Inferior parietal cortex (tissue), 1 donor: ENCODE measurements around the gene HHLA2.

Experiments used
- DNase-seq: peaks from one replicate; pipeline ENCODE4 v3.0.0-alpha.2; 2016; ENCODE audit errors: extremely low spot score

HHLA2 gene

DNA sequence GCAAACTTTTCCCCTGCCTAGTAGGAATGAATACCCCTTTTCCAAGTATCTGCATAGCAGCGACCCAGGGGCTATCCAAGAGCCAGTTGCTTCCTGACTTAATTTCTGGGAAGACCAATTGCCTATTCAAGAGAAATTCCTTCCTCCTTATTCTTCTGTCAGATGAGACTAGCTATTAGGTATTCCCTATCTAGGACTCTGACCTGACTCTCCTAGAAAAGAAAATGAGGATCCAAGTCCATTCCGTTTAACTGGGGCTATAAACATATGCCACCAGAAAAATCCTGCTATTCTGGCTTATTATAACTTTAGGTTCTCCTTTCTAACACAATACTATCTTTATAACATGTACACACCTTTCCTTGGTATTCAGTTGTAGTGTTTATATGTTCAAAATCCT, 1.7 kb downstream of the HHLA2 start:
- no peak for DNase-seq

DNA sequence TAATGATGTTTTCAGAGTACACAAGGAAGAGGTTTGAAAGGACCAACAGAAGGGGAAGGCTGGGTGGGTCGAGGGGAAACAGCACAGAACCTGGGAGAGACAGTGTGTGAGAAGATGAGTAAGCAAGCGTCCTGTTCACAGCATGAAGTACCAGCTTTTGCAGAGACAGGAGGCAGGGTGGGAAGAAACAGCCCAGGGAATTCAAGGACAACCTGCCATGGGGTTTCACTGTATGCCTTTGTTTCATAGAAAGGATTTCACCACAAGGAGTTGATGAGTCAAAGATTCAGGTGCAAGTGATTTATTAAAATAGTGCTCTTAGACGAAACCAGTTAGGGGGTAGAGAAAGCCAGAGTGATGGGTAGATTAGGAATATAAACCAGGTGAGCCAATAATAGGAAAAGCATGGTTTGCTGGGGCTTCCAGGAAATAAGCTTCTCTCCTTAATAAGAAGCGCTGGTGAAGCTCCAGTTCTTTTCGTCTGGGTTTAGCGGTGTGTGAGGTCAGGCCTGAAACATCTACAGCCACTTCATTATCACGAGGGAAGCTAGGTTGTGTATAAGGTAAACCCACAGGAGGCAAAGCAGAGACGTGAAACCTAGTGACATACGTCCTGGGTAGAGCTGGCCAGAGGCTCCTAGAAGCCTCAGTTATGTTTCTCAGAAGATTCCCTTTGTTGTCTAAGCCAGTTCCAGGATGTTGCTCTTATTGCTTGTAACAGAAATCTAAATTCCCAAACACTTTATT, 3.9 kb downstream of the HHLA2 start:
- DNase-seq = no peak

DNA sequence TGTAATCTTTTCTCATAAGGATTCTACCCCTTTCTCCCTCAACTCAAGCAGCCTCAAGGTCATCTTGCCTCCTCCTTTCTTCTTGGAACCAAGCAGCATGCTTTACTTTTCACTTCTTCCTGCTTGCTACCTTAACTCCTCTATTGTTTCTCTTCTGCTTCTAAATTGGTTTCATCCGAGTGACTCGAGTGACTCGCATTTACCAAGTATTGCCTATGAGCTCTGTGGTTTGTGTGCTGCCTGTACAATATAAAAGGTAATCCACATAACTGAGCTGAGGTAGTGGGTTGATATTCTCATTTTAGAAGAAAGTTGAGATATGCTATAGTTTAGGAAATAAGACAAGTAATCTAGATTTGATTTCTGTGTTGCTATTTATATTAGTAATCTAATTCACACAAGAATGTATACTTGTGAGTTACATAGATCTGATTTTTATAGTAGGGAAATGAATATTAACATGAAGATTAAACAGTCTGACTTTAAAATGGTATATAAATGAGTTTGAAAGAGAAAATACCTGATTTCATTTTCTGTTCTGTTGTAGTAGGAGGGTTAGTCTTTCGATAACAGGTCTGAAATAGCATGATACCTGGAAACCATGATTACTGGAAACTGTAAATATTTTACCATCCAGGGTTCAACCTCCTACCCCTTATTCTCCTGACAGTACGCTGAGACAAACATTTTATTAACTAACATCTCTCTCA, 5.5 kb downstream of the HHLA2 start:
- DNase-seq = no peak

DNA sequence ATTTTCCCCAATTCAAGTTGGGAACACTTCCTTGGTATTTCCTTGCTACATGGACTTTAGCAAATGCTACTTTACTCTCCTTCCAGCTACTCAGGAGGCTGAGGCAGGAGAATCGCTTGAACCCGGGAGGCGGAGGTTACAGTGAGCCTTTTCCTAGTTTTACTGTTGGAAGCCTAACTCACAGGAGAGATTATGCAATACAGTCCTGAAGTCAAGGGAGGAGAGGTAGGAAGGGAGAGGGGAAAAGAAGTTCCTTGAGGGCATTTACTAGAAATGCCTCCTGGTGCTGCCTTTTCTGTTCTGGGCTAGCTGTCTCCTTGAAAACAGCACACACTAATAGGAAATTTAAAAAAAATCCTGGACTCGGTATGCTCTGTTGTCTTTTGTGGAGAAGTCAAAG, 6.2 kb downstream of the HHLA2 start:
- DNase-seq = no peak

DNA sequence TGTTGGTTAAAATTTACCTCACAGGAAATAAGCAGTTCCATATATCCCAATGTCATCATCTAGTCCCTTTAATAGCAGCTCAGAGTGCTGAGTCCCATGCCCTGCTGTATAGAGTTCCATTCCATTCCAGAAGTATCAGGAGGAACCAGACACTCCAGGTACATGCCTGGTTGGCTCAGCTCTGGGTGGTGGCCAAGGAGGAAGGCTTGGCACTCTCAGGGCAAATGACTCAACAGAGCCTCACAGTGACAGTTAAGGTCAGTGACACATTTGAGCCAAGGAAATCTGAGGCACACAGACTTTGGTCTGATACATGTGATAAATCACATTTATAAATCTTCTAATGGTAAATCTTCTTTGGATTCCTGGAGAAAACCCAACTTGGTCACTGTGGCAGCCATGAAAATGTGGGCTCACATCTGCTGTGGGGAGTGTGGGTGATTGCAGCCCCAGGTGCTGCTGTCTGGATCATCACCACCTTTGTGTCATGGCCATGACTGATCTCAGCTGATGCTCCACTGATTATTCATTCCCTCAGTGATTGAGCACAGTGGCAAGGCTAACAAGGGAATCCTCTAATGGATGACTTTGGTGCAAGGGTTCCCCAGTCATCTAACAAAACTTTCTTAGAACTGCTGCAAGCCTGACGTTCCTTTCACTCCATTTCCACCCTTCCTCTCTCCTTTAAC, 9.3 kb downstream of the HHLA2 start:
- DNase-seq = no peak

DNA sequence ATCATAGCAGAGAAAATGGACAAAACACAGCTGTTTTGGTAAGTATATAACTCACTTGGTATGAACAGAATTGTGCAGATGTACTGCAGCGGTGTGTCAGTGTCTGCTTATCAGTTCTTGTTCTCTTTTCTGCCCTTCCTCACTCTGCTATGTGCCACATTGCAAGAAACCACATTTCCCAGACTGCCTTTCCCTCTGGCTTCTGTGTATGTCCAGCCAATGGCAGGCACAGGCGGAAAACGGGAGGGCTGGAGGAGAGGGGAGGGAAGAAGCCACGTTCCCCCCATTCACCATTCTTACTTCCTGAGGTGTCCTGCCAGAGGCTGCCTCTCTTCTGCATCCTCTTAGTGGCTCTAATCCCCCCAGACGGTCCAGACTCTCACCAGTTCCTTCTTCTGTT, 15.4 kb downstream of the HHLA2 start:
- no peak for DNase-seq

DNA sequence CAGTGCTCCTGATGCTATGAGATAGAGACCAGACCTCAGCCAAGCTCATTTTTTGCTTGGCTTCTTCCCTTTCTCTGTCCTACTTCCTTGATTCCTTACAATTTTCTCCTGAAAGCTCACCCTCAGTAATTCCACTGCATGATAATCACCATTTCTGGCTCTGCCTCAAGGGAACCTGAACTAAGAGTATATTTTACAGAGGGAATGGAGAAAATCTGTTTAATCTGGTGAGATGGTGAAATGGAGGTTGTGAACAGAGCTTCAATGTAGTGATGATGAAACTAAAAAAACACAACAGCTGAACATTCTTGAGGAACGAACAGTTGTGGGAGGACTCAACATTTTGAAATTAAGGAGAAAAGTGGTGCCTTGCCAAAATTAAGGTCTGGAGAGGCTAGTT, 16.3 kb downstream of the HHLA2 start:
- no peak for DNase-seq

DNA sequence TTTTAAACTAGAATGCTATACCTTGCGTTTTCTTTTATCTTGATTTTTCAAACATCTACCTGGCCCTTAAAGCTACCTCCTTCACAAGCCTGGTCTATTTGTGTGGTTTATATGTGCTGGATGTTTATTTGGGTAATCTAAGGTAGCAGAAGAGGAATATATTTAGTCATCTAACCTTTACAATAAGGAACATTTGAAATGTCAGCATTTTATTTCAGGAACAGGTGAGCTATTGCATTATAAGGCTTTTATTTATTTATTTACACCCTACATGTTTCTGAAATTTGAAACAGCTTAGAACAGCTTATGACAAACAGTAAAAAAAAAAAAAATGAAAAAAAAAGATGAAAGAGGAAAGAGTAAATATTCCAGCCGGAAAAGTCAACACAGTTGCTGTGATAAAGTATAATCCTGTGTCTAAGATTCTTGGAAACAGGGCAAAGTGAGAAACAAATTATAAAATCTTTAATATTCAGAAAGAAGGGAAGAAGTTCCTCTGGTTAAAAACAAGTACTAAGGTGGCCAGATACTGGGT, 19.5 kb downstream of the HHLA2 start:
- no peak for DNase-seq

DNA sequence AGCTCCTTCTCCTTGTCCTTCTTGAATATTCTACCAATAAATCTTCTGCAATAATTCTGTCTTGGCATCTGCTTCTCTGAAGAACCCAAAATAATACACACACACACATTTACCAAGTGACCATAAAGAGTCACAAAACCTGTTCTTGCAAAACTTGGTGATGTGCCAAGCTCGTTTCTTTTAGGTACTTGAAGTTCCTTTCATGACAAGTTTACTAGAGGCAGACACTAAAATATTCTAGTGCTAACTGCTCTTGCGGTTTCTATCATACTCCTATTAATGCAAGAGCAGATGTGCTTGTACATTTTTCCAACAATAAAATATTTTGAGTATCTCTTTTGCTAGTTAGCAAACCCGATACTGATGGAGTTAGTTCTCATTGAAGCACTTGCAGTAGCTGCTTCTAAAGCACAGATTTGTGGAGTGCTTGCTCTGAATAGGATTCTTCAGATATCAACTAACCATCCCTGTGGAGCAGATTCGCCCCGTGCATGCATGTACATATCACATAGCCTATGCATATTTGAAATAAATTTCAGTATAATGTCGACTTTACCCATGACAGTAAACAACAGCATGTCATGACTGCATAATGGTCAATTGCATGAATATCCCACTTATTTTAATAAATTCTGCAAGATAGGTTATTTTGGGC, 23.2 kb downstream of the HHLA2 start:
- peak; percentile 24 for DNase-seq

DNA sequence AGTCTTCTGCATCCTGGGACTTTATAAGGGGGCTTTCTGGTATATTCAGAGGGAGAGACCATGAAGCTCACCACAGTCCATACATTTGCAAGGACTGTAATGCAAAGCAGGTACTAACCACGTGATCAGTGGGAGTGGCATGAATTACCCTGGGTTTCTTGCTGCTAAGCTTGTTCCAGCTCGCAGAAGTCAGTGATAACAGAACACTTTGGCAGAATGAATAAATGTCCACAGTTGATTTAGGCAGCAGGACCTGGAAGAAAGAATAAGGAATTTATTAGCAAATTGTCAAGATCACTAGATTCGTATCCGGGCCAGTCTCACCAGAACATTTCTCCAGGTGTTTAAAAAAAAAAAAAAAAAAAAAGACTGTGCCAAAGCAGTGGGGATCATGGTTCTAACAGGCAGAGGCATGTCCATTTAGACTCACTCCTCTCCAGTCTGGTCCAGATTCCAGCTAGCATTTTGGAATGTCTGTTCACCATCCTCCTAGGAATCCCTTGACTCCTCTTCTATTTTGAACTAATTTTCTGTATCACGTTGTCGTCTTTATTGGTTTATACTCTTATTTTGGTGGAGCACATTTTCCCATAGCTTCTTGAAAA, 24.5 kb downstream of the HHLA2 start:
- no peak for DNase-seq

DNA sequence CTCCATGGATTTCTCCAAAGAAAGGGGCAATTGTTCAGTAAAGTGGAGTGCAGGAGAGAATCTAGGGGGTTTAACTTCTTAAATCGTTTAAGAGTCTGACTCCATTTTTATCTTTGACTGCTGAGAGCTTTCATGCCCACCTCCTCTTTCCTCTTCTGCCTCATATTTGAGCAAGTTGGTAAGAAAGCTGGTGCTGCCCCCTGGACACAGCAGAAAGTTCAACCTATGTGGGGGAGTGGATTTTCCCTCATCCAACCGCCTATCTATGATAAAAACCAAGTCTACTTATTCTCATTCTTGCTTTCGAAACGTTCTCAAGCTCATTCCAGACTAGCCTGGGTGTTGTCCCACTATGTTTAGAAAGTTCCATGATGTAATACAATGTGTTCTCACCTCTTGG, 26.0 kb downstream of the HHLA2 start:
- no peak for DNase-seq

DNA sequence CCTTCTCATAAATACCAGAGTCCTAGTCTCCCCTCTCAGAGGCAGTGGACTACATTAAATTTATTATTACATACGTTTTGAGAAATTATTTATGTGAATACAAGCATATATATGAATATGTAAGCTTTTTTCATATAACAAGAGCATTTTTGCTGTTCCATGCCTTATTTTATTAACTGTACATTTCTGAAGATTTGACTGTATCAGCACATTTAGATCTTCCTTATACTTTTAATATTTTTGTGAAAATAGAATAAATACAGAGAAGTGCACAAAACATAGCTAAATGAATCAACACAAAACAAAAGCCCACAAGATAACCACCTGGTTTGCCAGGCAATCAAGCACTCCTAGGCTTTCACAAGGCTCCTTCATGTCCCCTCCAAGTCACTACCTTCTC, 27.8 kb downstream of the HHLA2 start:
- DNase-seq = no peak

DNA sequence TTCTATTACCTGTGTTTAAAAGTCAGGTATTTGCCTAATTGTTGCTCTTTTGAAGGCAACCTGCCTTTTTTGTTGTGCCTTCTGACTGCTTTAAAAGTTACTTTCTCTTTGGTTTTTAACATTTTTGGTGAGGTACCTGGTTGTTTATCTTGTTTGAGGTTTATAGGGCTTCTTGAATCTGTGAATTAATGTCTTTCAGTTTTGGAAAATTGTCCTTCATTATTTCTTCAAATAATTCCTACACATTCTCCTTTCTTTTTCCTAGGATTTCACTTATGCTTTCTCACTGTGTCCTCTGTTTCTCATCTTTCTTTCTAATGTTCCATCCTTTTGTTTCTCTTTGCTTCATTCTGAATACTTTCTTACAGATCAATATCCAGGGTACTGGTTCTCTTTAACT, 30.8 kb downstream of the HHLA2 start:
- DNase-seq = no peak

DNA sequence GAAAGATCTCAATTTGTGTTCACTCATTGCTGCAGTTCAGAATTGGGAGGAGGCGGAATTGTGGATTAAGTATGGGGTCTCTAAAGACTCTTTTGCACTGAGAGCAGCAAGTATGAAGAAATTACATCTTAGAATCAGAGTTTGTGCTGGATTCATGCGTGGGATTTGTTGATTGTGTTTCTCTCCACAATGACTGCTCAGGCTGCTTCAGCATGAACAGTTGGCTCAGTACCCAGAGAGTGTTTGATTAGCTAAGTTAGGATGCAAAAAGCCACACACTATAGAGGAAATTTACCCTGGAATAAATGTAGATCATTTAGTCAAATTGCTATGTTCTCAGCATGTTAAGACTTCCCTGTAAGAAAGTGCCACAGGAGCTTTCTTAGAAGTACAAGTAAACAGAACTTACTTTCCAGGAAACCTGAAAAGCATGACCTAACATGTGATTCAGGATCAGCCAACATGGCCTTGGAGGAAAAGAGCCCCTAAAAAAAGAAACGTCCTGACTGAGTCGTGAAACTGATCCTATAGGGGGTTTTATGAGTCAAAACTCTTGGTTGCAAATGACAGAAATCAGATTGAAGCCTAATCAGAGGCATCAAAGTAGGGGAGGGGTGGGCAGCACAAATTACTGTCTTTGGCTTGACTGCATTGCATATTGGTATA, 32.6 kb downstream of the HHLA2 start:
- no peak for DNase-seq

DNA sequence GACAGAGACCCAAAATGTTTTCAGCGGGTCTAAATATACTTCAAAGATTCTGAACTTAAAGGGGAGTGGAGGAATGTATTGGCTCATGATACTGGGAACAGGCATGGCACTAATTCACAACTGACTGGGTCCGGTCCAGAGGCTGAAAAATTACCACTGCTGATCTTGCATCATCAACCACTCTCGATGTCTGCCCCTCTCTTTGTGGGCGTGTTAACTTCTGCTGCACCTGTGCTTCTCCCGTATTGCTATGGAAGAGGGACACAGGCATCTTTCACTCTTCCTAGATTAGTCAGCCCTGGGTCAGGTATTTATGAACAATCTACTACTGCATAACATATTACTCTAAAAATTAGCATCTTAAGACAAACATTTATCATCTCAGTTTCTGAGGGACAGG, 33.2 kb downstream of the HHLA2 start:
- no peak for DNase-seq

DNA sequence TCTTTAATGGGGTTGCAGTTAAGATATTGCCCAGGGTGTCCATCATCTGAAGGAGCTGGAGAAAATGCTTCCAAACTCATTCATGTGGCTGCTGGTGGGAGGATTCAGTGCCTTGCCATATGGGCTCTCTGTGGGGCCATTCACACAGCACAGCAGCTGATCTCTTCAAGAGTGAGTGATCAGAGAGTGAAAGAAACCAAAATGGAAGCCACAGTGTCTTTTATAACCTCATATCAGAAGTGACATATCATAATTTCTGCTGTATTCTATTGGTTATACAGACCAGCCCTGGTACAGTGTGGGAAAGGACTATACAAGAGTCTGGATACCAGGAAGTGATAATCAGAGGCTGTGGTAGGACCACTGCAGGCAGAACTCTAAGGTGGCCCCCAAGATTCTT, 33.6 kb downstream of the HHLA2 start:
- DNase-seq = no peak

DNA sequence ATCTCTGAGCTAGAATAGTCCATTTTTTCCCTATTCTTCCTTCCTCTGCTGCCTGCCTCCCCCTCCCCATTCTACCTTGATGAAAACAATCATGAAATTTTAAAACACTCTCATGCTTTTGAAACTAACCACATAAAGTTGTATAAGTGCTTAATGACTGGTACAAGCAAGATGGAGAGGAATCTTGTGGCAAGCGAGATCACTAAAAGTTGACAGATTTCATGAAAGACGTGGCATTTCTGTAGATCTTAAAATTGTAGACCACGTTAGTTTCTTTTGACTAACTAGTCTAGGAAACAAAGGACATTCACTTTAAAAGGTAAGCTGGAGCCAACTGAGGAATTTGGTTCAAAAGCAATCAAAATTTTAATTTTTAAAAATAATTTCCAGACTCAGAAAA, 35.4 kb downstream of the HHLA2 start:
- DNase-seq = no peak

DNA sequence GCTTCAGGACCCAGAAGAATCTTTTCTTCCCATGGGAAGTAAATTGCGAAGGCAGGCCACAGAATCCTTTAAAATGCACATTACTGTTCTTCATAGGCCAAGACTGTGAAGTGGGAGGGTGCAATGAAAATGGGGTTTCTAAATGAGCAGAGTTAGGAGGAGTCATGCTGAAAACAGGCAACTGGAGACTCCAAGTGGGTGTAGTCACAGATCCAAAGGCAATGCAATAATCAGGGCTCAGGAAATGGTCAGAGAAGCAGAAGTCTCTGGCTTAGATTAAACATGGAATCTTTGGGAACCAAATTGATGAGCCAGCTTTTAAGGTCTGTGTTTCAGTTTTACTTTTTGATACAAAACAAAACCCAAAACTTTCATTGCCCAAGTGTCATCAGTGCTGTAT, 37.6 kb downstream of the HHLA2 start:
- no peak for DNase-seq

DNA sequence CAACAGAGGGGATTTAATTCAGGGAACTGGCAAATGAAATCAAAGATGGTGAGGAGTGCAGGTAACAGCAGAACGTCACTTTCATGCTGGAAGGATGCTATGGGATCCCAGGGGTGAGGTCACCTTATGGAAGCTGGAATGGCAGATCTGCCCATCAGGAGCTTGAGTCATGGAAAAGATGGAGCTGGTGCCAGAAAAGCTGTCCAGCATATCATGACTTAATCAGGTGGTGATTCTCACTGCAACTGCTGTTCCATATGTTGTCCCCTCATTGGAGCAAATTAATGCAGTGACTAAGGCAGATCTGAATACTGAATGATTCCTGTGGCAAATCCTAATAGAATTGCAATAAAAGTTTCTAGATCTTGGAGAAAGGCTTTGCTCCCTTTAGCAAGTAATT, 38.4 kb downstream of the HHLA2 start:
- DNase-seq = no peak

DNA sequence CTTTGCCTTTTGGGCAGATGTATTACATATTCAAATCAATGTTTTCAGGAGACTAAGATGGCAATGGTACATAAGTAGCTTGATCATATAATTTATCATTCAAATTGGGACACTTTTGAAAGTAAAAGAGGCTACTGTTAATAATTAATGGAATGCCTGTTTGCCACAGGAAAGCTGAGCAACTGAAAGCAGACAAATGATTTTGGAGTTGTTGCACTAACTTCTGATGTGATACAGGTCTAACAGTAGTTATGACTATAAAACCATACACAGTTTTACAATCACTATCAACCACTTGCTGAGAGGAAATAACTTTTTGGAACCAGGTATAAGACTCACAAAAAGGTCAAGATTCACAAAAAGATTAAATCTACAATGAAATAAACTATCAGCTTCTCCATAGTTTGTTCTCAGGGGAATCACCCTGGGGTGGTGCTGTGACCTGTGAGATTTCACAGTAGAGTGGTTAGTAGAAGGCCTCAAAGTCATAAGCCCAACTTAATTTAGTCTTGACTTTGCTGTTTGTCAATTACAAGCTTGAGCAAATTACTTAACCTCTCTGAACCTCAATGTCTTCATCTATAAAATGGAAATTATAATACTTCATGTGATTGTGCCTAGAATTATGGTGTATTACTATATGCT, 42.7 kb downstream of the HHLA2 start:
- no peak for DNase-seq

DNA sequence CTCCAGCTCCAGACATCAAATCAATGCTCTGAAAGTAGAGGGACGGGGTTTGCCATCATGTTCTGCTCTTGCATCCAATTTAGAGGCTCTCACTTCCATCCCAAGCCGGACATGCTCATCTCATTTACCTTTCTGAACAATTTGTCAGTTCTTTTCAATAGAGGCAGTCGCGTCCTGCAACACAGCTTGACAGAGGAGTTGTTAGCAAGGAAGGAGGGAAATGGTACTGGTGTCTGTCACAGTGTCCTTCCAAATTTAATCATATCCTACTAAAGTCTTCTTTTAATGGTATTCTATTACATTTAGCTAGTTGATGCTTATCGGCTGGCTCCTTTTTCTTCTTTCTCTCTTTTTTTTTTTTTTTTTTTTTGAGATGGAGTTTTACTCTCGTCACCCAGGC, 45.6 kb downstream of the HHLA2 start:
- DNase-seq = no peak
